Sigmoid colon (tissue), 4 donors: ENCODE results near the gene ARHGEF6.

Experiments
- CTCF ChIP-seq, 4 experiments: fragments of 450-650 bp in 3 of 4; fragments of 200-600 bp in 1 of 4; IDR thresholded peaks; one replicate each; pipeline ENCODE4 v1.5.1; 2016 to 2019; ENCODE audit warnings: antibody characterized with exemption in 4 of 4, mild to moderate bottlenecking in 3 of 4, moderate library complexity in 2 of 4
- EP300 ChIP-seq, 4 donors: sonication (generic); formaldehyde crosslinking; IDR thresholded peaks; one replicate each; pipeline ENCODE4 v1.6.1; 2017; ENCODE audit warnings: antibody characterized with exemption in 4 of 4
- POLR2A ChIP-seq, 2 donors: fragments of 450-650 bp; IDR thresholded peaks; one replicate each; pipeline ENCODE4 v1.6.1; 2016; ENCODE audit warnings: antibody characterized with exemption in 2 of 2, mild to moderate bottlenecking in 2 of 2, moderate library complexity in 2 of 2
- POLR2AphosphoS5 ChIP-seq, 4 donors: sonication (generic); formaldehyde crosslinking; IDR thresholded peaks; one replicate each; pipeline ENCODE4 v1.6.1; 2017; ENCODE audit warnings: antibody characterized with exemption in 4 of 4

- TF ChIP-seq CTCF (IDR thresholded peaks at IDR 0.05) (no peak), POLR2A (IDR thresholded peaks at IDR 0.05) (no peak), POLR2AphosphoS5 (IDR thresholded peaks at IDR 0.05) (no peak), EP300 (IDR thresholded peaks at IDR 0.05) (no peak)
These were observed 14.8 kb downstream of the ARHGEF6 start for GRCh38 chrX:136765821-136766356.
